ENCODE measurements around the gene SLC12A6.
"Not testable (repeated sequence)": the region's sequence is repeated elsewhere in the genome, so short reads cannot be mapped to it uniquely, and the experiment has no call there.

SLC12A6 gene

GRCh38 chr15:34337557-34338306 lies at the start of gene SLC12A6:
Gene SLC12A6, minus strand, starts transcription at chr15:34337781. Its CDS starts 1,101 bp downstream, at chr15:34336680.
- peak; percentile 95 for DNase-seq (ENCODE audit: low read depth)
- peak within 1 kb of the TSS; percentile 82 for H3K4me3 ChIP-seq (ENCODE audit: low read length)
- TF ChIP-seq, protein P1, sequence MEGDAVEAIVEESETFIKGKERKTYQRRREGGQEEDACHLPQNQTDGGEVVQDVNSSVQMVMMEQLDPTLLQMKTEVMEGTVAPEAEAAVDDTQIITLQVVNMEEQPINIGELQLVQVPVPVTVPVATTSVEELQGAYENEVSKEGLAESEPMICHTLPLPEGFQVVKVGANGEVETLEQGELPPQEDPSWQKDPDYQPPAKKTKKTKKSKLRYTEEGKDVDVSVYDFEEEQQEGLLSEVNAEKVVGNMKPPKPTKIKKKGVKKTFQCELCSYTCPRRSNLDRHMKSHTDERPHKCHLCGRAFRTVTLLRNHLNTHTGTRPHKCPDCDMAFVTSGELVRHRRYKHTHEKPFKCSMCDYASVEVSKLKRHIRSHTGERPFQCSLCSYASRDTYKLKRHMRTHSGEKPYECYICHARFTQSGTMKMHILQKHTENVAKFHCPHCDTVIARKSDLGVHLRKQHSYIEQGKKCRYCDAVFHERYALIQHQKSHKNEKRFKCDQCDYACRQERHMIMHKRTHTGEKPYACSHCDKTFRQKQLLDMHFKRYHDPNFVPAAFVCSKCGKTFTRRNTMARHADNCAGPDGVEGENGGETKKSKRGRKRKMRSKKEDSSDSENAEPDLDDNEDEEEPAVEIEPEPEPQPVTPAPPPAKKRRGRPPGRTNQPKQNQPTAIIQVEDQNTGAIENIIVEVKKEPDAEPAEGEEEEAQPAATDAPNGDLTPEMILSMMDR (IDR thresholded peaks at IDR 0.05; ENCODE audit: insufficient read depth, low read depth, low read length, missing control alignments) = no peak

DNA sequence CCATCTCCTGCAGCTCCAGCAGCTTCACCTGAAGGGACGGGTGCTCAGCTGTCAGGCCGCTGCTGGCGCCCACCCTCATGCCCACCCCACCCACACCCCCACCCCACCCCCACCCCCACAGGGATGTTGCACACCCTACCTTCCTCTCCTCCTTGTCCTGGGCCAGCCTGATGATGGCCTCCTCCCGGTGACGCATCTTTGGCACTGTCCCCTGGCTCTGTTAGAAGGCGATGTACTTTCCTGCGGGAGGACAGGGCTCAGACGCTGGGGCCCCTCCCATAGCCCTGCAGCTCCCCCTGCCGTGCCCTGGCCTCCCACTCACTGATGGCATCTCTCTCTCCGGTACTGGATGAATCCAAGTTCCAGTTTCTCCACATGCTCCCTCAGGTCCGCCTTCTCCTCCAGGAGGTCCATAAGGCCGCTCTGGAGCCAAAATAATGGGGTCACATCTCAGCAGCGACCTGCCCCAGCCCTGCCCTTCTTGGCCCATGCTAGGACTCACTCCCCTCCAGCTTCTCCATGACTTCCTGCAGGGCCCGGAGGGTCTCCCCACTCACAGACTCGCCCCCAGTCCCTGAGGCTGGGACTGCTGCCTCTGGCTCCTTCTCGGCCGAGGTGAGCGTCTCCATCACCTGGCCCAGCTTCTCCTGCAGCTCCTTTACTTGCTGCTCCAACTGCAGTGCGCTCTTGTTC lies 44.4 kb upstream of the SLC12A6 start:
- H3K4me3 ChIP-seq (ENCODE audit: low read length); DNase-seq (ENCODE audit: low read depth): not testable (repeated sequence)

DNA sequence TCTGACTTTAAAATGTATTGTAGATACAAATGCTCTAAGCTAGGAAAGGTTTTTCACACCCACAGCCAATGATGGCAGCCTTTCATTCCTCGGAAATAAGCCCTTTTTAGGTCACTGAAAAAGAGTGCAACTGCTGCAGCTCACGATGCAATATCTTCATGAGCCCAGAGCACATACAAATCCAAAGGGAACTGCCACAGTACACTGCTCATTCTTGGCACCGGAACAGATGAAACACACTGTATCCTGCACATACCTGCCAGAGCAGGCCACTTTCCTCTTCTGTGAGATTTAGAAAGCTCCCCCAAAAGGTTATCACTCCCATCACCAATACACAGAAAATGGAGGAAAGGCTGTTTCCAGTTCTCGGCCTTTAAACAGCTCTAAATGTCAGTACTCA lies 42.9 kb upstream of the SLC12A6 start:
- not testable (repeated sequence) for H3K4me3 ChIP-seq (ENCODE audit: low read length); DNase-seq (ENCODE audit: low read depth)

DNA sequence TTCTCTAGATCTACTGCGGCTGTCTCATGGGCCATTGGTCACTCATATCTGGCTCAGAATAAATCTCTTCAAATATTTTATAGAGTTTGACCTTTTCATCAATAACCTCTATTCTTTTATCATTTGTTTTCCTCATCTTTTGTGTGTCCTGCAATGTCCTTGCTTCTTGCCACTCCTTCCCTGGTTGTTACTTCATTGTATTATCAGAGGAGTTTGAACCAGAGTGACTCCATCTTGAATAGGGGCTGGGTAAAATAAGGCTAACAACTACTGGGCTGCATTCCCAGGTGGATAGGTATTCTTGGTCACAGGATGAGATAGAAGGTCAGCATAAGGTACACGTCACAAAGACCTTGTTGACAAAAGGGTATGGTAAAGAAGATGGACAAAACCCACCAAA lies 39.3 kb upstream of the SLC12A6 start:
- DNase-seq (ENCODE audit: low read depth) = no peak
- TF ChIP-seq, protein P1 (IDR thresholded peaks at IDR 0.05; ENCODE audit: insufficient read depth, low read depth, low read length, missing control alignments) = no peak
- no peak overlapping the region for H3K4me3 ChIP-seq (ENCODE audit: low read length)

GRCh38 chr15:34375541-34375940 lies 38.0 kb upstream of the SLC12A6 start:
- H3K4me3 ChIP-seq (ENCODE audit: low read length); DNase-seq (ENCODE audit: low read depth): not testable (repeated sequence)

GRCh38 chr15:34374816-34375215 lies 37.2 kb upstream of the SLC12A6 start:
- peak; percentile 22 for DNase-seq (ENCODE audit: low read depth)
- H3K4me3 ChIP-seq (ENCODE audit: low read length) = no peak overlapping the region
- TF ChIP-seq, protein P1 (IDR thresholded peaks at IDR 0.05; ENCODE audit: insufficient read depth, low read depth, low read length, missing control alignments) = no peak

GRCh38 chr15:34373951-34374350 lies 36.4 kb upstream of the SLC12A6 start:
- no peak for DNase-seq (ENCODE audit: low read depth)
- H3K4me3 ChIP-seq (ENCODE audit: low read length) = no peak overlapping the region
- TF ChIP-seq, protein P1 (IDR thresholded peaks at IDR 0.05; ENCODE audit: insufficient read depth, low read depth, low read length, missing control alignments) = no peak

DNA sequence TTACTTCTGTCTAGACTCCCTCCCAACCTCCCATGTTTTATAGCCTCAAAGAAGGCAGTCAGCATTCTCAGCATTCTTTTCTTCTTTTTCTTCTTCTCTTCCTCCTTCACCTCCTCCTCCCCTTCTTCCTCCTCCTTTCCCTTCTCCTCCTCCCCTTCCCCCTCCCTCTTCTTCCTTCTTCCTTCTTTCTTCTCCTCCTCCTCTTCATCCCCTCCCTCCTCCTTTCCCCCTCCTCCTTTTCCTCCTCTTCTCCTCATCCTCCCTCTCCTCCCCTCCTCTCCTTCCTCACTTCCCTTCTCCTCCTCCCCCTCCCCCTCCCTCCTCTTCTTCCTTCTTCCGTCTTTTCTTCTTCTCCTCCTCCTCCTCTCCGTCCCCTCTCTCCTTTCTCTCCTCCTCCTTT lies 33.1 kb upstream of the SLC12A6 start:
- TF ChIP-seq, protein P1 (IDR thresholded peaks at IDR 0.05; ENCODE audit: insufficient read depth, low read depth, low read length, missing control alignments) = no peak
- DNase-seq (ENCODE audit: low read depth) = no peak
- H3K4me3 ChIP-seq (ENCODE audit: low read length) = no peak overlapping the region
